Measurements from ENCODE around the gene AGO4. TPM values are rescaled to one million over a fixed set of nuclear protein-coding genes. Genes with fewer than 3 reads are reported as not detected.

AGO4 gene
- total RNA-seq, 3 donors from 2014 or later (not counting 1 experiment from before 2014, with no cell fraction given) = 21.8 to 32.0 (median 31.7) TPM

GRCh38 chr1:35838693-35839245 is 31.0 kb downstream of the AGO4 start:
- intact Hi-C loops (cut with micrococcal nuclease) = no loop called here
- TF ChIP-seq CTCF (IDR thresholded peaks at IDR 0.05) = no peak
- Histone ChIP-seq H3K27me3 (ENCODE audit: control insufficient read depth, insufficient read depth, low read length) (no peaks in the 10 kb centered on the region), H3K4me3 (ENCODE audit: low read length) (no peak overlapping the region), H3K9me3 (ENCODE audit: control insufficient read depth, insufficient read depth, low read length) (no peaks in the 10 kb centered on the region), H3K36me3 (ENCODE audit: control insufficient read depth, insufficient read depth, low read length) (peaks cover 51% of the 10 kb centered on the region), H3K27ac (ENCODE audit: low read length) (no peak overlapping the region), H3K4me1 (ENCODE audit: control insufficient read depth, insufficient read depth, low read length) (no peaks in the 10 kb centered on the region)
- 96% methylated on average over 6 of the region's 8 CpGs for WGBS (ENCODE audit: insufficient coverage)
- no peaks in the 10 kb centered on the region for H3K27me3 Mint-ChIP-seq (ENCODE audit: low read depth in 2 of 2)
- no peak overlapping the region for H3K4me3 Mint-ChIP-seq
- ATAC-seq (no peak), DNase-seq (no peak)
- H3K9me3 Mint-ChIP-seq = no peaks in the 10 kb centered on the region
- H3K36me3 Mint-ChIP-seq = peaks cover 26% of the 10 kb centered on the region
- H3K4me1 Mint-ChIP-seq = peaks cover 0 to 5% of the 10 kb centered on the region in 2 donors
- H3K27ac Mint-ChIP-seq = no peak overlapping the region

- ATAC-seq (no peak), DNase-seq (no peak)
- Mint-ChIP-seq H3K9me3 (no peaks in the 10 kb centered on the region), H3K27me3 (ENCODE audit: low read depth in 2 of 2) (no peaks in the 10 kb centered on the region), H3K4me1 (no peaks in the 10 kb centered on the region), H3K4me3 (no peak overlapping the region), H3K36me3 (peaks cover 7% of the 10 kb centered on the region), H3K27ac (no peak overlapping the region)
- intact Hi-C loops (cut with micrococcal nuclease) = no loop called here
- Histone ChIP-seq H3K27ac (ENCODE audit: low read length) (no peak overlapping the region), H3K4me1 (ENCODE audit: control insufficient read depth, insufficient read depth, low read length) (no peaks in the 10 kb centered on the region), H3K27me3 (ENCODE audit: control insufficient read depth, insufficient read depth, low read length) (no peaks in the 10 kb centered on the region), H3K36me3 (ENCODE audit: control insufficient read depth, insufficient read depth, low read length) (peaks cover 34% of the 10 kb centered on the region), H3K4me3 (ENCODE audit: low read length) (no peak overlapping the region), H3K9me3 (ENCODE audit: control insufficient read depth, insufficient read depth, low read length) (no peaks in the 10 kb centered on the region)
- no peak for TF ChIP-seq CTCF (IDR thresholded peaks at IDR 0.05)
- 88% methylated on average over 1 of the region's 1 CpG for WGBS (ENCODE audit: insufficient coverage)
Measured at GRCh38 chr1:35844826-35845225, 37.0 kb downstream of the AGO4 start.

GRCh38 chr1:35845766-35846165 is 38.0 kb downstream of the AGO4 start:
- Histone ChIP-seq H3K4me1 (ENCODE audit: control insufficient read depth, insufficient read depth, low read length) (no peaks in the 10 kb centered on the region), H3K27me3 (ENCODE audit: control insufficient read depth, insufficient read depth, low read length) (no peaks in the 10 kb centered on the region), H3K27ac (ENCODE audit: low read length) (no peak overlapping the region), H3K9me3 (ENCODE audit: control insufficient read depth, insufficient read depth, low read length) (no peaks in the 10 kb centered on the region), H3K36me3 (ENCODE audit: control insufficient read depth, insufficient read depth, low read length) (peaks cover 39% of the 10 kb centered on the region), H3K4me3 (ENCODE audit: low read length) (no peak overlapping the region)
- Mint-ChIP-seq H3K27ac (no peak overlapping the region), H3K27me3 (ENCODE audit: low read depth in 2 of 2) (no peaks in the 10 kb centered on the region), H3K36me3 (peaks cover 7% of the 10 kb centered on the region), H3K9me3 (no peaks in the 10 kb centered on the region), H3K4me3 (no peak overlapping the region), H3K4me1 (no peaks in the 10 kb centered on the region)
- WGBS (ENCODE audit: insufficient coverage) = 91% methylated on average over 1 of the region's 1 CpG
- intact Hi-C loops (cut with micrococcal nuclease) = no loop called here
- no peak for DNase-seq
- ATAC-seq = no peak
- TF ChIP-seq CTCF (IDR thresholded peaks at IDR 0.05) = no peak

GRCh38 chr1:35847935-35848565 is 40.2 kb downstream of the AGO4 start:
- TF ChIP-seq CTCF (IDR thresholded peaks at IDR 0.05) = no peak
- Histone ChIP-seq H3K4me1 (ENCODE audit: control insufficient read depth, insufficient read depth, low read length) (no peaks in the 10 kb centered on the region), H3K27me3 (ENCODE audit: control insufficient read depth, insufficient read depth, low read length) (no peaks in the 10 kb centered on the region), H3K36me3 (ENCODE audit: control insufficient read depth, insufficient read depth, low read length) (peaks cover 44% of the 10 kb centered on the region), H3K4me3 (ENCODE audit: low read length) (no peak overlapping the region), H3K9me3 (ENCODE audit: control insufficient read depth, insufficient read depth, low read length) (no peaks in the 10 kb centered on the region), H3K27ac (ENCODE audit: low read length) (no peak overlapping the region)
- peaks cover 15% of the 10 kb centered on the region for H3K36me3 Mint-ChIP-seq
- no peaks in the 10 kb centered on the region for H3K9me3 Mint-ChIP-seq
- intact Hi-C loops (cut with micrococcal nuclease) = no loop called here
- no peak overlapping the region for H3K4me3 Mint-ChIP-seq
- no peaks in the 10 kb centered on the region for H3K27me3 Mint-ChIP-seq (ENCODE audit: low read depth in 2 of 2)
- no peak overlapping the region for H3K27ac Mint-ChIP-seq
- DNase-seq (no peak), ATAC-seq (no peak)
- WGBS (ENCODE audit: insufficient coverage) = 100% methylated on average over 1 of the region's 1 CpG
- H3K4me1 Mint-ChIP-seq = no peaks in the 10 kb centered on the region

Data from natural killer cell (primary cell).